GM10266 (cell line): Measurements from ENCODE around the gene BMS1.
"Not testable (repeated sequence)": the region's sequence is repeated elsewhere in the genome, so short reads cannot be mapped to it uniquely, and the experiment has no call there.

Experiments
- DNase-seq: peaks from one replicate; pipeline ENCODE4 v3.0.0; 2012; ENCODE audit errors: extremely low spot score
- CTCF ChIP-seq: IDR thresholded peaks from 2 replicates; pipeline ENCODE4 v1.5.1; 2012; ENCODE audit warnings: mild to moderate bottlenecking, low read depth; ENCODE audit not compliant: control insufficient read depth, insufficient read depth; ENCODE audit errors: missing control alignments

Gene BMS1

GRCh38 chr10:42782446-42783180, at the start of gene BMS1:
Gene BMS1 (plus strand): TSS chr10:42782795. CDS start chr10:42784395, 1,600 bp downstream.
- TF ChIP-seq CTCF = no peak

GRCh38 chr10:42734536-42734935, 48.1 kb upstream of the BMS1 start:
- no peak for DNase-seq
- TF ChIP-seq CTCF = no peak

More at GRCh38 chr10:42782446-42783180, at the start of gene BMS1:
- peak; percentile 81 for DNase-seq

- no peak for TF ChIP-seq CTCF
- DNase-seq = no peak
Observed at GRCh38 chr10:42738679-42739078, 43.9 kb upstream of the BMS1 start.

- DNase-seq = not testable (repeated sequence)
Observed at GRCh38 chr10:42741536-42741935, 41.1 kb upstream of the BMS1 start.

- no peak for TF ChIP-seq CTCF
- DNase-seq = no peak
Observed at GRCh38 chr10:42743697-42744096, 38.9 kb upstream of the BMS1 start.

- no peak for DNase-seq
- TF ChIP-seq CTCF = no peak
Observed at GRCh38 chr10:42744134-42744701, 38.4 kb upstream of the BMS1 start.

GRCh38 chr10:42753126-42753506, 29.5 kb upstream of the BMS1 start:
- DNase-seq = peak; percentile 61

More at GRCh38 chr10:42753126-42753506, 29.5 kb upstream of the BMS1 start:
- TF ChIP-seq CTCF = peak; percentile 69
